ENCODE measurements around the gene CFAP126. TPM values are rescaled to one million over a fixed set of nuclear protein-coding genes. Genes with fewer than 3 reads are reported as not detected.

CFAP126 gene
- total RNA-seq, 2 donors from 2014 or later: 0.86 to 1.2 TPM

- Mint-ChIP-seq H3K4me3 (peak overlapping the region; percentile 50), H3K4me1 (peaks cover 8% of the 10 kb centered on the region), H3K36me3 (ENCODE audit: low read depth) (no peaks in the 10 kb centered on the region), H3K27ac (peak overlapping the region; percentile 33), H3K27me3 (ENCODE audit: insufficient read depth) (no peaks in the 10 kb centered on the region), H3K9me3 (no peaks in the 10 kb centered on the region)
- no peaks in the 10 kb centered on the region for H3K36me3 ChIP-seq (ENCODE audit: control insufficient read depth, insufficient read depth, low read length)
- H3K27ac ChIP-seq (ENCODE audit: low read depth, low read length): no peak overlapping the region
- WGBS, 2 experiments (ENCODE audit: insufficient coverage in 1 of 2, insufficient read length in 1 of 2): 96 to 97% methylated on average over 11 to 18 of the region's 18 CpGs
- TF ChIP-seq, protein P1, sequence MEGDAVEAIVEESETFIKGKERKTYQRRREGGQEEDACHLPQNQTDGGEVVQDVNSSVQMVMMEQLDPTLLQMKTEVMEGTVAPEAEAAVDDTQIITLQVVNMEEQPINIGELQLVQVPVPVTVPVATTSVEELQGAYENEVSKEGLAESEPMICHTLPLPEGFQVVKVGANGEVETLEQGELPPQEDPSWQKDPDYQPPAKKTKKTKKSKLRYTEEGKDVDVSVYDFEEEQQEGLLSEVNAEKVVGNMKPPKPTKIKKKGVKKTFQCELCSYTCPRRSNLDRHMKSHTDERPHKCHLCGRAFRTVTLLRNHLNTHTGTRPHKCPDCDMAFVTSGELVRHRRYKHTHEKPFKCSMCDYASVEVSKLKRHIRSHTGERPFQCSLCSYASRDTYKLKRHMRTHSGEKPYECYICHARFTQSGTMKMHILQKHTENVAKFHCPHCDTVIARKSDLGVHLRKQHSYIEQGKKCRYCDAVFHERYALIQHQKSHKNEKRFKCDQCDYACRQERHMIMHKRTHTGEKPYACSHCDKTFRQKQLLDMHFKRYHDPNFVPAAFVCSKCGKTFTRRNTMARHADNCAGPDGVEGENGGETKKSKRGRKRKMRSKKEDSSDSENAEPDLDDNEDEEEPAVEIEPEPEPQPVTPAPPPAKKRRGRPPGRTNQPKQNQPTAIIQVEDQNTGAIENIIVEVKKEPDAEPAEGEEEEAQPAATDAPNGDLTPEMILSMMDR (conservative IDR thresholded peaks at IDR 0.05): no peak
- H3K27me3 ChIP-seq (ENCODE audit: control insufficient read depth, insufficient read depth, low read length, poor library complexity, severe bottlenecking): no peaks in the 10 kb centered on the region
- H3K4me3 ChIP-seq (ENCODE audit: low read length): no peak overlapping the region
- H3K4me1 ChIP-seq (ENCODE audit: control insufficient read depth, insufficient read depth, low read length): no peaks in the 10 kb centered on the region
- no peak overlapping the region for H3K9ac ChIP-seq (ENCODE audit: extremely low read depth, low read length, poor library complexity, severe bottlenecking)
- H3K9me3 ChIP-seq (ENCODE audit: control insufficient read depth, low read length): no peaks in the 10 kb centered on the region
- DNase-seq: peak; percentile 80
These were observed 11.4 kb upstream of the CFAP126 start for GRCh38 chr1:161379071-161379470.

DNA sequence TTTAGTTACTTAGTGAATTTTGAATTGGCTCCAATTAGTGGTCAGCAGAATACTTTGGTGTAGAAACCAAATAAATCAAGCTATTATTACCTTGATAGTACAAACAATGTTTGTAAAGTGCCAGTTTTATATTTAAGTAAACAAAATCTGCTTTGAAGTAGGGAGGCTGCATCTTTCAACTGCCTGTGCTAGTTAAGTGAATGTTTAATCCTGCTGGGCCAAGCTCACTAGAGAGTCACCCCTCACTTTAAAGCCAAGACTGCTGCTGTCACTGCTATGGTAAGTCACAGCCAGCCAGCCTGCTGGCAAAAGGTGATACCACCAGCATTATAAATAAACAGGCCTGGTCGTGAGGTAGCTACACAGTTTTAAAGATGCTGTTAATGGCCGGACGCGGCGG lies 10.3 kb upstream of the CFAP126 start:
- Histone ChIP-seq H3K9ac (ENCODE audit: extremely low read depth, low read length, poor library complexity, severe bottlenecking) (no peak overlapping the region), H3K4me1 (ENCODE audit: control insufficient read depth, insufficient read depth, low read length) (no peaks in the 10 kb centered on the region), H3K9me3 (ENCODE audit: control insufficient read depth, low read length) (no peaks in the 10 kb centered on the region), H3K27ac (ENCODE audit: low read depth, low read length) (no peak overlapping the region), H3K4me3 (ENCODE audit: low read length) (no peak overlapping the region), H3K36me3 (ENCODE audit: control insufficient read depth, insufficient read depth, low read length) (no peaks in the 10 kb centered on the region), H3K27me3 (ENCODE audit: control insufficient read depth, insufficient read depth, low read length, poor library complexity, severe bottlenecking) (no peaks in the 10 kb centered on the region)
- TF ChIP-seq, protein P1 (conservative IDR thresholded peaks at IDR 0.05): no peak
- Mint-ChIP-seq H3K4me3 (no peak overlapping the region), H3K9me3 (no peaks in the 10 kb centered on the region), H3K27me3 (ENCODE audit: insufficient read depth) (no peaks in the 10 kb centered on the region), H3K4me1 (peaks cover 8% of the 10 kb centered on the region), H3K27ac (no peak overlapping the region), H3K36me3 (ENCODE audit: low read depth) (no peaks in the 10 kb centered on the region)
- WGBS, 2 experiments (ENCODE audit: insufficient coverage in 1 of 2, insufficient read length in 1 of 2): 88% methylated on average over 5 of the region's 5 CpGs
- DNase-seq: no peak

DNA sequence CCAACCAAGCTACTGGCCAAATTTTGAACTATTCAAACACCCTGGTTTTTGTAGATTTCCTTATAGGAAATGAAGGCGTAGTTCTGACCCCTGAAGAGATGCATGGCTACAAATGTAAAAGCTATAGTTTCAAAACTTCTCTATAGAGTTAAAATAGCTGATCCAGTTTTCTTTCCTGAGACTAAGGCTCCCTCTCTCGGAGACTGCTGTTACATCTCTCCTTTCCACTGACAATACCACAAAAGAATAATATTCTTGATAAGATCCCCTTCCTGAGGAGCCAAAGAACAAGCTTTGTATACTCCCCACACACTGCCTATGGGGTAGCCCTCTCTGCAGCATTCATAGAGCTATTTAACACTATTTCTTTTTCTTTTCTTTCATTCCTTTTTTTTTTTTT lies 6.7 kb upstream of the CFAP126 start:
- TF ChIP-seq, protein P1 (conservative IDR thresholded peaks at IDR 0.05): peak; percentile 61
- H3K4me1 ChIP-seq (ENCODE audit: control insufficient read depth, insufficient read depth, low read length): no peaks in the 10 kb centered on the region
- Mint-ChIP-seq H3K27me3 (ENCODE audit: insufficient read depth) (no peaks in the 10 kb centered on the region), H3K9me3 (no peaks in the 10 kb centered on the region), H3K27ac (no peak overlapping the region), H3K4me1 (peaks cover 4% of the 10 kb centered on the region), H3K36me3 (ENCODE audit: low read depth) (peaks cover 8% of the 10 kb centered on the region), H3K4me3 (no peak overlapping the region)
- H3K4me3 ChIP-seq (ENCODE audit: low read length): no peak overlapping the region
- no peak overlapping the region for H3K27ac ChIP-seq (ENCODE audit: low read depth, low read length)
- H3K9ac ChIP-seq (ENCODE audit: extremely low read depth, low read length, poor library complexity, severe bottlenecking): no peak overlapping the region
- DNase-seq: no peak
- 56 to 68% methylated on average over 2 of the region's 2 CpGs for WGBS, 2 experiments (ENCODE audit: insufficient coverage in 1 of 2, insufficient read length in 1 of 2)
- H3K9me3 ChIP-seq (ENCODE audit: control insufficient read depth, low read length): no peaks in the 10 kb centered on the region
- H3K36me3 ChIP-seq (ENCODE audit: control insufficient read depth, insufficient read depth, low read length): no peaks in the 10 kb centered on the region
- no peaks in the 10 kb centered on the region for H3K27me3 ChIP-seq (ENCODE audit: control insufficient read depth, insufficient read depth, low read length, poor library complexity, severe bottlenecking)
